ENCODE measurements around the gene PTGIS.
A peak's percentile ranks its signal among the peaks of the same experiment; 100 is the strongest.

PTGIS gene

DNA sequence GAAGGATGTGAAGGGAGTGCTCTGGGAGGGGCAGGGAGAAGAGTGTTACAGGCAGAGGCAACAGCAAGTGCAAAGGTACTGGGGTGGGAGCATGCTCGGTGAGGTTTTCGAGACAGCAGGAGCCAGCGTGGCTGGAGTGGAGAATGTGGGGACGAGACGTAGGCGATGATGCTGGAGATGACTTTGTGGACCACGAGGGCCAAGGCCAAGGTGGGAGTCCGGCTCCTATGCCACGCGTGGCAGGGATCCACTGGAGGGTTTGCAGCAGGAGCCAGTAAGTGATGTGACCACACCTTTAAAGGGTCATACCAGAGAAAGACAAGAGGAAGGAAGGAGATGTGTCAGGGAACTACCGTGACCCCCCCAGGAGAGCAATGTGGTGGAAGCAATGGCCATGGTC lies 7.3 kb downstream of the PTGIS start:
- DNase-seq (ENCODE audit: low read depth in 2 of 3, low spot score in 1 of 3): no peak

DNA sequence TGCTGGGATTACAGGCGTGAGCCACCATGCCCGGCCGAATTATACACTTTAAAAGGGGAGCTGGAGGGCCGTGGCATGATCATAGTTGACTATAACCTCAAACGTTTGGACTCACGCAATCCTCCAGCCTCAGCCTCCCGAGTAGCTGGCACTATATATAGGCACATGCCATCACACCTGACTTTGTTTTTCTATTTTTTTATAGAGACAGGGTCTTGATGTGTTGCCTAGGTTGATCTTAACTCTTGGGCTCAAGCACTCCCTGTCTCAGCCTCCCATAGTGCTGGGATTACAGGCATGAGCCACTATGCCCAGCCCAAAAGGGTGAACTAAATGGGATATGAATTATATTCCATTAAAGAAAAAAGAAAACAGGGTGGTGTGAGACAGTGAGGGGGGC lies 7.8 kb downstream of the PTGIS start:
- DNase-seq (ENCODE audit: low read depth in 2 of 3, low spot score in 1 of 3): no peak

GRCh38 chr20:49559411-49560081 lies 8.4 kb downstream of the PTGIS start:
- no peak for DNase-seq (ENCODE audit: low read depth in 2 of 3, low spot score in 1 of 3)

- DNase-seq (ENCODE audit: low read depth in 2 of 3, low spot score in 1 of 3): no peak
Measured at GRCh38 chr20:49558826-49559225, 9.1 kb downstream of the PTGIS start.

DNA sequence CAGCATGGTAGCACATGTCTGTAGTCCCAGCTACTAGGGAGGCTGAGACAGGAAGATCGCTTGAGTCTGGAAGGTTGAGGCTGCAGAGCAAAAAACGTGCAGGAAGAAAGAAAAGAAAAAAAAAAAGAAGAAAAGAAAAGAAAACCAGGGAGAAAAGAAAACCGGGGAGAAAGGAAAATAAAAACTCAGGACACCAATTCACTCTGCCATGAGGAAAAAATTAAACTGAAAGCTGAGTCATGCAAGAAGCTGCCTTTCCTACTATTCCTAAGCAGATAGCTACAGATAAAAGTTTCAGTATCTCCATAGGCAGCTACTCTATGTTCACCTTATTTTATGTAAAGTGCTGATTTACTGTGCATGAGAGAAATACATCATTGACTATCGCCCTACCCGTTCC lies 10.5 kb downstream of the PTGIS start:
- no peak for DNase-seq (ENCODE audit: low read depth in 2 of 3, low spot score in 1 of 3)

- no peak for DNase-seq (ENCODE audit: low read depth in 2 of 3, low spot score in 1 of 3)
Measured at GRCh38 chr20:49556621-49557020, 11.3 kb downstream of the PTGIS start.

DNA sequence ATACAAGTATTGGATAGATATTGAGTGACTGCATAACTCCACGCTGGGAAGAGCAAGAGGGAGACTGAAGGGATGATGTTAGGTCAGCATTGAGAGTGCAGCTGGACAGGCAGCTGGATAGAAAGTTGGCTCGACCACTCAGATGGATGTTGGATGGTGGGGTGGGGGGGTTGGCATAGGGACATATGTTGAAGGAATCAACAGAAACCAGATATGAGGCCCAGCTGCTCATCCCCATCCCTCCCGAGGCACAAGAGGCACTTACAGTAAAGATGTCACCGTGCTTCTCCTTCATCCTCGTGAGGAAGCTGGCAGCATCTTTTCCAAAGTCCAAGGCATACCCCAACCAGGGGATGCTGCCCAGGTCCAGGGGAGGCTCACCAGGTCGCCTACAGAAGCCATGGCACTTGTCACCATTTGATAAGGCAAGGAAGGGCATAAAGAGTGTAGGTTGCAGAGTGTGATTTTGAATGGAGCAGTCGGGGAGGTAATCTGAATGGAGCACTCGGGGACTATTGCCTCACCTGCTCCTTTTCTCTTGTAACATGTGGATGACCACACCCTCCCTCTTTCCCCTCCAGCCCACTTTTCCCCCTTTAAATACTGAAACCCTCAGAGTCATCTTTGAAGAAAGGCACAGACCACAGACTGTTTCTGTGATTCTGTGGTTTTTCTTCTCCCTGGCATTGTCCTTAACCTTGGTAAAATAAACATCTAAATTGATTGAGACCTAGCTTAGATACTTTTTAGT lies 18.0 kb downstream of the PTGIS start:
- DNase-seq (ENCODE audit: low read depth in 2 of 3, low spot score in 1 of 3): no peak

DNA sequence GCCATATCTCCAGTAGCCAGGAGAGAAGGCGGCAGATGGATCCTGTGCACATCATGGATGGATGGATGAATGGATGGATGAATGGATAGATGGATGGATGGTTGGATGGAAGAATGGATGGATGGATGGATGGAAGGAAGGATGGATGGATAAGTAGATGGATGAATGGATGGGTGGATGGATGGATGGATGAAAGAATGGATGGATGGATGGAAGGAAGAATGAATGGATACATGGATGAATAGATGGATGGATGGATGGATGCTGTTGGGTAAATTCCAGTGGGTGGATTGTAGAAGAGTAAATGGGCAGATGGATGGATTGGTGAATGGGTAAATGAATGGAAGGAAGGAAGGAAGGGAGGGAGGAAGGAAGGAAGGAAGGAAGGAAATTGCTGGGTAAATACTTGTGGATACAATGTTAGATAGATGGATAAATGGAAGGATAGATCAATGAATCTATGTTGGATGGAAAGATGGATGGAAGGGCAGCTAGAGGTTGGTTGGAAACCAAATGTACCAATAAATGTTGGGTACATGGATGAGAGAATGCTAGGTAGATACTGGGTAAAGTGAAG lies 19.5 kb downstream of the PTGIS start:
- no peak for DNase-seq (ENCODE audit: low read depth in 2 of 3, low spot score in 1 of 3)

DNA sequence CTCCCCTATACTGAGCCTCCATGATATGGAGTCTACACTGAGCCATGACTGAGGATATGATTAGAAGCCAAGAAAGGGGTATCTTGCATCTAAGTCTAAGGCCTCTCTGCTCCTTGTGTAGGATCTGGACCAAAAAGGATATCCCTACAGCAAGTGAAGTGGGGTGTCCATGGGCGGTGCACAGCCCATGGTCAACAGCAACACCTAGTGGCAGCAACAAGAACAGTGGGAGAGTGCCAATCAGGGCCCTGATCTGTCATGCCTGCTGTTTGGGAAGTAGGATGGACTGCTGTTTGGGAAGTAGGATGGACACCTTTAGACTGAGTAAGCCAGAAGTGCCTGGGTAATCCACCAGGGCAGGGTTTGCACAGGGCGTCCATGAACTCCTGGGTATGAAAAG lies 22.4 kb downstream of the PTGIS start:
- no peak for DNase-seq (ENCODE audit: low read depth in 2 of 3, low spot score in 1 of 3)

DNA sequence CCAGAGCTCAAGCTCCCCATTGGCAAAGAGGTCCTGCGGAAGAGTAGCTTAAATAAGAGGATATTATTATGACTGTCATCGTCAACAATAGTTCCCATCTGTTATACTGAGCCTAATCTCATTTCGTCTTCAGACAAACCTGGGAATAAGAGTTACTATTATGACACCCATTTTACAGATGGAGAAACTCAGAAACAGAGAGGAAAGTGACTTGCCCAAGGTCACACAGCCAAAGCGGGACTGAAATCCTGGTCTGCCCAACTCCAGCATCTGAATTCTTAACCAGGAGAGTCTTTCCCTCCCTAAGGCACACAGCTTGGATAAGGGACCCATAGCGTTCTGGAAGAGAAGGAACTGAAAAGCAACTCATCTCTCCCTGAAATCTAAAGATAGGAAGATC lies 23.4 kb downstream of the PTGIS start:
- no peak for DNase-seq (ENCODE audit: low read depth in 2 of 3, low spot score in 1 of 3)

GRCh38 chr20:49543858-49544437 lies 24.0 kb downstream of the PTGIS start:
- DNase-seq (ENCODE audit: low read depth in 2 of 3, low spot score in 1 of 3): no peak

GRCh38 chr20:49543071-49543857 lies 24.7 kb downstream of the PTGIS start:
- no peak for DNase-seq (ENCODE audit: low read depth in 2 of 3, low spot score in 1 of 3)

DNA sequence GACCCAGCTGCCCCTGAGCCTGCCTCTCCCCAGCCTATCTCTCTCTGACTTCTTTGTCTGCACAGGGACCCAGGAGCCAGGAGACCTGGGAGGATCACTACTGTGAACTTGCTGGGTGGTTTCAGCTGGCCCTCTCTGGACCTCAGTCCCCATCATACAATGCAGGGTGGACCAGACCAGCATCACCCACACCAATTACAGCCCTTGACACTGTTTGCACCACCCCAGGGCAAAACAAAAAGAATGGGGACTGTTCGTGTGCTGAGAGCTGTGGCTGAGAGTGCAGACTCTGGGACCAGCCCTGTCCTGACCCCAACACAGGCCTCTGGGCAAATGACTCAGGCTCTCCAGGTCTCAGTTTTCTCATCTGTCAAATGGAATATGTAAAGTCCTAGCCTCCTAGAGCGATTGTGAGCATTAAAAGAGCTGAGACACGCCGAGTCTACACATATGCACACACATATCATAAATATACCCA lies 25.4 kb downstream of the PTGIS start:
- no peak for DNase-seq (ENCODE audit: low read depth in 2 of 3, low spot score in 1 of 3)

GRCh38 chr20:49541733-49542513 lies 26.0 kb downstream of the PTGIS start:
- peak; percentile 62 to 67 (median 63) for DNase-seq (ENCODE audit: low read depth in 2 of 3, low spot score in 1 of 3)

DNA sequence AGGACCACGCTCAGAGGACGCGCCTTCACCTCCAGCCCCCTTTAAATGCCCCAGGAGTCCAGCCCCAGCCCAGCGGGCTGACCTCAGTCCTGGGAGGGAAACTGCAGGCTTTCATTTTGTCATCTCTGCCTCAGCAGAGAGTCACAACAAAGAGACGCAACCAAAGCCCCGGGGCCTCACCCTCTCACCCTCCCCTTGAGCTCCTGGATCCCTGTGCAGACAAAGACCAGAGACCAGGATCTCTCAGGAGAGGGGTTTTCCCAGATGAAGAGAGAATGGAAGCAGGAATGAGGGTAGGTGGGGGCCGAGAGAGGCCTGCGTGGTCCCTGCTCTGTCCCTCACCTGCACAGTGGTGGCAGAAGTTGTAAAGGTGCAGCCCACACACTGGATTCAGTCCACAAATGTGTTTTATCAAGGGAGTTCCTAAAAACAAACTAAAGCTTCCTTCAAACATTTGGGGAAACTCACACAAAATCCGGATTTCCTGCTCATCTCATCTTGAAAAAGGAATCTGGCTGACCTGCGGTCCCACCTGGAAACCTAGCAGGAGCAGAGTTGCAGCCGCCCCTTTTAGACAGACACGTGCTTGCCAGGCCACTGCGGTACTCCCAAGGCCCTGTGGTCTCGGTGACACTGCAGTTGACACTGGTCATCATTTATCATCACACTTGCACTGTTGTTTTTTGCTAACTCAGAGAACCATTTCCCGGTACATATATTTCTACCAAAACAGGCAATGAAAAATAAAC lies 27.1 kb downstream of the PTGIS start:
- no peak for DNase-seq (ENCODE audit: low read depth in 2 of 3, low spot score in 1 of 3)

- no peak for DNase-seq (ENCODE audit: low read depth in 2 of 3, low spot score in 1 of 3)
Measured at GRCh38 chr20:49540232-49540620, 27.7 kb downstream of the PTGIS start.

DNA sequence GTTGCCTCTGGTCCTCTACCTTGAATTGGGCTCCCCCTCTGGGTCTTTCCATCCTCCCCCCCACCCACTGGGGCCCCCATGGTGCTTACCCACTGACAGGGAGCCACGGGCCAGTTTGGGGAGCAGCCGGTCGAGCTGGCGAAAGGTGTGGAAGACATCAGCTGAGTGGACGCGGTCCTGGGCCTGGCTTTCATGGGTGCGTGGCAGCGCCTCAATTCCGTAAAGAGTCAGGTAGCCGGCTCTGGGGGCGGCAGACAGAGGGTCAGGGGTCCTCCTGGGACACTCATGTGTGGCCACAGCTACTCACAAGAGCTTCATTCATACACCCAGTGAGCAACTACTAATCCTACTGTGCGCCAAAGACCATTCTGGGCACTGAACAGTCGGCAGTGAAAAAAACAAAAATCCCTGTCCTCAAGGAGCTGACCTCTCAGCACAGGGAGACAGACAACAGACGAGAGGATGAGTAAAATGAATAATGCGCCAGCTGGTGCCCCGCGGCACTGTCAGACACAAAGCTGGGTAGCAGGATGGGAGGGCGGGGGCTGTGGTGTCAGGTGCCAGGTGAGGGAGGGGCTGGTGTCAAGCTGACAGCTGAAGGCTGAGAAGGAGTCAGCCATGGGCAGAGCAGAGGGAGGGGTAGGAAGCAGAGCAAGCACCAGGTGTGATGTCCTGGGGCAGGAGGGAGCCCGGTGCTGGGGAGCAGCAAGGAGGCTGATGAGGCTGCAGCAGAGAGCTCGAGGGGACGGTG lies 28.3 kb downstream of the PTGIS start:
- DNase-seq (ENCODE audit: low read depth in 2 of 3, low spot score in 1 of 3): no peak

DNA sequence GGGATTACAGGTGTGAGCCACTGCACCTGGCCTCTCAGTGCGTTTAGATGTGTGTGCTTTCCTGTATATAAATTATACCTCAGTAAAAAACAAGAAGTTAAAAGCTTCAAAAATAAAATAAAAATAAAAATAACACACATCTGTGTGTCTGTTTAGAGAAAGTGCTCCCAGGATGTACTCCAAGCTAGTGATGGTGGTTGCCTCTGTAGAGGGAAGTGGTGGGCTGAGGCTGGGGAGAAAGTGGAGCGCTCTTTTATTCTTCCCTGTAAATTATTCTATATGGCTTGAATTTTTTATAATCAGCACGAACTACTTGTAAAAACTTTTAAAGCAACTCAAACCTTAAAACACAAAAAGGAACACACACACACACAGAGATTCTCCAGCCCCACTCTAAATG lies 29.0 kb downstream of the PTGIS start:
- DNase-seq (ENCODE audit: low read depth in 2 of 3, low spot score in 1 of 3): no peak

DNA sequence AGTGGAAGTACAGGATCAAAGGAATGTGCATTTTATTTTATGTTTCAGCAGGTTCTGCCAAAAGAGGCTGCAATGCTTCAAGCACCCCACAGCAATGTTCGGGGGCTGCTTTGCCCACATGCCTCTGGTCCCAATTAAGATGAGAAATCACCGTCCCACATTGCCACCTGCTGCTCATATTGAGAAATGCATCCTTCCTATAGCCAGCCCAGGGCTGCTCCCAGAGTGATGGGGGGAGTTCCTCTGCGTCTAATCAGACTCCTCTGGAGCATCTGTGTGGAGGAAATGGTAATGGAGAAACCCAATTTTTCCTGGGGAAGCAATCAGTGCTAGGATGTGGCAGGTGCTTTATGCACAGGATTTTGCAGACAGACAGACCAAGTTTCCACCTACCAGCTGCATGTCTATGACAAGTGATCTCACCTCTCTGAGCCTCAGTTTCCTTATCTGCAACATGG lies 33.7 kb downstream of the PTGIS start:
- DNase-seq (ENCODE audit: low read depth in 2 of 3, low spot score in 1 of 3): peak; percentile 46 to 69 (median 50)
